B cell (primary cell): ENCODE data around the gene DCDC1.

ENCODE experiments used
- EZH2 ChIP-seq: IDR thresholded peaks from 2 replicates; pipeline ENCODE4 v1.6.1; 2012; ENCODE audit warnings: borderline replicate concordance, low read depth, mild to moderate bottlenecking, moderate library complexity, low read length; ENCODE audit not compliant: insufficient read depth, poor library complexity, severe bottlenecking
- TF ChIP-seq, protein P1 (sequence below): fragments of 200-600 bp; IDR thresholded peaks from one replicate; pipeline ENCODE4 v1.8.0; 2022; ENCODE audit warnings: antibody characterized with exemption, mild to moderate bottlenecking

DNA sequence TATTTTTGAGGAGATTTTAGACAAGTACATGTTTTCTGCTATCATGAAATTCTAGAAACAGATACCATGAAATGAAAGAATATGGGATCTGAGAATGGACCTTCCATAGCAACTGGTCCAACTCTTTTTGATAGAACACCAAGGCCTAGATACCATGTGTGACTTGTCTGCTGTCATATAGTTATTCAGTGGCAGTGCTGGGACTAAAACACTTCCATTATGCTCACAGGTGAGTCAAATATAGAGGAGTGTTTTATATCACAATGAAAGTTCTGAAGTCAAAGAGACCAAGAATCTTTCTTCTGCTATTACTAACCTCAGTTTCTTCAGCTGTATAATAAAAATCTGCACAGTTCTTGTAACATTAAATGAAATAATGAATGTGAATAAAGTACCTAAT is 276.9 kb downstream of the DCDC1 start:
- TF ChIP-seq, protein P1, sequence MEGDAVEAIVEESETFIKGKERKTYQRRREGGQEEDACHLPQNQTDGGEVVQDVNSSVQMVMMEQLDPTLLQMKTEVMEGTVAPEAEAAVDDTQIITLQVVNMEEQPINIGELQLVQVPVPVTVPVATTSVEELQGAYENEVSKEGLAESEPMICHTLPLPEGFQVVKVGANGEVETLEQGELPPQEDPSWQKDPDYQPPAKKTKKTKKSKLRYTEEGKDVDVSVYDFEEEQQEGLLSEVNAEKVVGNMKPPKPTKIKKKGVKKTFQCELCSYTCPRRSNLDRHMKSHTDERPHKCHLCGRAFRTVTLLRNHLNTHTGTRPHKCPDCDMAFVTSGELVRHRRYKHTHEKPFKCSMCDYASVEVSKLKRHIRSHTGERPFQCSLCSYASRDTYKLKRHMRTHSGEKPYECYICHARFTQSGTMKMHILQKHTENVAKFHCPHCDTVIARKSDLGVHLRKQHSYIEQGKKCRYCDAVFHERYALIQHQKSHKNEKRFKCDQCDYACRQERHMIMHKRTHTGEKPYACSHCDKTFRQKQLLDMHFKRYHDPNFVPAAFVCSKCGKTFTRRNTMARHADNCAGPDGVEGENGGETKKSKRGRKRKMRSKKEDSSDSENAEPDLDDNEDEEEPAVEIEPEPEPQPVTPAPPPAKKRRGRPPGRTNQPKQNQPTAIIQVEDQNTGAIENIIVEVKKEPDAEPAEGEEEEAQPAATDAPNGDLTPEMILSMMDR: no peak
- TF ChIP-seq EZH2: no peak
